RWPE2 (cell line): ENCODE data around the gene ELOA.
"Not testable (repeated sequence)": the region's sequence is repeated elsewhere in the genome, so short reads cannot be mapped to it uniquely, and the experiment has no call there.

ENCODE experiments used
- ATAC-seq: fragments of 200-7000 bp; cut with Tn5 transposase; 3 replicates; pipeline ENCODE4 v1.9.1; 2021; ENCODE audit warnings: low read depth
- DNase-seq: peaks from one replicate; pipeline ENCODE4 v3.0.0-alpha.2; 2020; ENCODE audit warnings: low spot score
- H3K27ac ChIP-seq: fragments of 450-650 bp; 2 replicates; pipeline ENCODE4 v1.5.1; 2017; ENCODE audit warnings: mild to moderate bottlenecking; ENCODE audit not compliant: poor library complexity, severe bottlenecking
- H3K27me3 ChIP-seq: fragments of 250-450 bp; sonication (Bioruptor Pico); 2 replicates; pipeline ENCODE4 v1.5.1; 2021; ENCODE audit warnings: mild to moderate bottlenecking, moderate library complexity; ENCODE audit not compliant: insufficient read depth, poor library complexity, severe bottlenecking
- H3K36me3 ChIP-seq: fragments of 250-450 bp; sonication (Bioruptor Pico); 2 replicates; pipeline ENCODE4 v1.5.1; 2020; ENCODE audit warnings: low read depth, mild to moderate bottlenecking, moderate library complexity
- H3K4me1 ChIP-seq: fragments of 250-450 bp; sonication (Bioruptor Pico); 2 replicates; pipeline ENCODE4 v1.5.1; 2021; ENCODE audit warnings: mild to moderate bottlenecking, moderate library complexity; ENCODE audit not compliant: insufficient read depth, poor library complexity, severe bottlenecking
- H3K4me3 ChIP-seq: fragments of 250-450 bp; sonication (Bioruptor Pico); 2 replicates; pipeline ENCODE4 v1.5.1; 2021; ENCODE audit warnings: mild to moderate bottlenecking, moderate library complexity; ENCODE audit not compliant: severe bottlenecking
- H3K9me3 ChIP-seq: fragments of 250-450 bp; sonication (Bioruptor Pico); 2 replicates; pipeline ENCODE4 v1.5.1; 2021; ENCODE audit warnings: mild to moderate bottlenecking, moderate library complexity; ENCODE audit not compliant: severe bottlenecking
- TF ChIP-seq, protein P1 (sequence below): fragments of 450-650 bp; IDR thresholded peaks from one replicate; pipeline ENCODE4 v1.5.1; 2017; ENCODE audit warnings: mild to moderate bottlenecking, moderate library complexity; ENCODE audit not compliant: poor library complexity, severe bottlenecking

ELOA gene

DNA sequence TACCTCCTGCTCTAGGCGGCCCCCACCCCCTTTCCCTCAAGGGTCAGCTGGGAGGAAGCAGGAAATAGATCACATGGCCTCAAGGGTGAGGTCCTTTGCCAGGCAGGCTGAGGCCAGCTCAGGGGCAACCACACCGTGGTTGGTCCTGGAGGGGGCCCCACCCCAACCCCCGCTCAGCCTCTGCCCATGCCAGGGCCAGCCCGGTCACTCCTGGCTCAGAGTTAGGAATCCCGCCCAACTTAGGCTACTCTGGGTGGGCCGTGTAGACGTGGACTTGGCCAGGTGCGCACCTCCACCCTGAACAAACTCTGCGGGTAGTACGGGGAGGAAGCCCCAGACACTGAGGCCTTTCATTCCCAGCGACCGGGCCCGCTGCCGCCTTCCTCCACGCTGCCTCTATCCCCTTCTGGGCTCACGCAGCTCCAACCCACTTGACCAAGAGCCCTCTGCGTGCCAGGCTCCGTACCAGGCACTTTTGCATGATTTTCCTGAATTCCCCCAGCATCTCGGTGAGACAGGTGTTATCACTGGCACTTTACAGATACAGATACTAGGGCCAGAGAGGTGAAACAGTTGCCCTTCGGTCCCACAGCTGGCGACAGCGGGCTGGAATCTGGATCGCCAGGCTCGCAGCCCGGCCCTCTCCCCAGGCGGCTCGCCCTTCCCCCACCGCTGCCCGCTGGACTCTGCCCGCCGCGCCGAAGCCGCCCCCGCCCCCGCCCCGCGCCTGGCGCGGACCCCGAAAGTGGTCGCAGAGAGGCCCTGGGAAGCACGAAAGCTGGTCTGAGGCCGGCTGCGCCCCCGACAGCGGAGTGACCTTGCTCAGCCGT is 56.5 kb downstream of the ELOA start:
- peaks cover 8% of the 10 kb centered on the region for H3K4me1 ChIP-seq
- H3K4me3 ChIP-seq = peak overlapping the region; percentile 70
- TF ChIP-seq, protein P1, sequence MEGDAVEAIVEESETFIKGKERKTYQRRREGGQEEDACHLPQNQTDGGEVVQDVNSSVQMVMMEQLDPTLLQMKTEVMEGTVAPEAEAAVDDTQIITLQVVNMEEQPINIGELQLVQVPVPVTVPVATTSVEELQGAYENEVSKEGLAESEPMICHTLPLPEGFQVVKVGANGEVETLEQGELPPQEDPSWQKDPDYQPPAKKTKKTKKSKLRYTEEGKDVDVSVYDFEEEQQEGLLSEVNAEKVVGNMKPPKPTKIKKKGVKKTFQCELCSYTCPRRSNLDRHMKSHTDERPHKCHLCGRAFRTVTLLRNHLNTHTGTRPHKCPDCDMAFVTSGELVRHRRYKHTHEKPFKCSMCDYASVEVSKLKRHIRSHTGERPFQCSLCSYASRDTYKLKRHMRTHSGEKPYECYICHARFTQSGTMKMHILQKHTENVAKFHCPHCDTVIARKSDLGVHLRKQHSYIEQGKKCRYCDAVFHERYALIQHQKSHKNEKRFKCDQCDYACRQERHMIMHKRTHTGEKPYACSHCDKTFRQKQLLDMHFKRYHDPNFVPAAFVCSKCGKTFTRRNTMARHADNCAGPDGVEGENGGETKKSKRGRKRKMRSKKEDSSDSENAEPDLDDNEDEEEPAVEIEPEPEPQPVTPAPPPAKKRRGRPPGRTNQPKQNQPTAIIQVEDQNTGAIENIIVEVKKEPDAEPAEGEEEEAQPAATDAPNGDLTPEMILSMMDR = no peak
- no peaks in the 10 kb centered on the region for H3K9me3 ChIP-seq
- H3K27me3 ChIP-seq = no peaks in the 10 kb centered on the region
- ATAC-seq = peak; percentile 81
- peaks cover 37% of the 10 kb centered on the region for H3K36me3 ChIP-seq
- DNase-seq = peak; percentile 97
- H3K27ac ChIP-seq = peak overlapping the region; percentile 94

GRCh38 chr1:23800400-23801337 is 57.4 kb downstream of the ELOA start, which contains the start of gene GALE:
GALE (minus strand) TSS chr1:23800754; CDS start chr1:23799007, 1,747 bp downstream.
- Histone ChIP-seq H3K4me1 (peaks cover 8% of the 10 kb centered on the region), H3K27ac (peak within 1 kb of the TSS; percentile 94), H3K4me3 (peak within 1 kb of the TSS; percentile 70), H3K36me3 (peaks cover 32% of the 10 kb centered on the region), H3K9me3 (no peaks in the 10 kb centered on the region), H3K27me3 (no peaks in the 10 kb centered on the region)
- TF ChIP-seq, protein P1 = no peak
- peak; percentile 63 for ATAC-seq
- DNase-seq = peak; percentile 97

GRCh38 chr1:23801338-23801748 is 58.1 kb downstream of the ELOA start:
- DNase-seq (no peak), ATAC-seq (no peak)
- Histone ChIP-seq H3K36me3 (peaks cover 28% of the 10 kb centered on the region), H3K9me3 (no peaks in the 10 kb centered on the region), H3K4me3 (peak overlapping the region; percentile 70), H3K27ac (peak overlapping the region; percentile 94), H3K4me1 (peaks cover 8% of the 10 kb centered on the region), H3K27me3 (no peaks in the 10 kb centered on the region)
- TF ChIP-seq, protein P1 = no peak

DNA sequence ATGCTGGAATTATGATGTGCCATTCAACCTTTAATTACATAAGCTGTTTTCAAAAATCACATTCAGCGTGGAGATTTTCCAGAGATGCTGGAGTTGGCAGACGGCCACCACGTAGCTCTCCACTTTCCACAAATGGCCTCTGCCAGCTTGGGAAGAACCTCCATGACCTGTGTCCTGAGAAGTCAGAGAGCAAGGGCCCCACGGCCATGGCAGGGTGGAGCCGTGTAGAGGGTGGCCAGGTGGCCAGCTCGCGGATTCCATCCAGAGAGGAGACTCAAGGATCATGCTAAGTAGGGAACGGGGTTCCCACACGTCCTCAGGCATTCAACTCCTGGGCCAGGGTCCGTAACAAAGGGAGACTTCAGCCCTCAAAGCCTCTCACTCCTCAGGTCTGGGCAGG is 58.6 kb downstream of the ELOA start:
- Histone ChIP-seq H3K4me1 (peaks cover 8% of the 10 kb centered on the region), H3K4me3 (no peak overlapping the region), H3K27me3 (no peaks in the 10 kb centered on the region), H3K9me3 (no peaks in the 10 kb centered on the region), H3K36me3 (peaks cover 27% of the 10 kb centered on the region), H3K27ac (no peak overlapping the region)
- ATAC-seq (no peak), DNase-seq (no peak)
- TF ChIP-seq, protein P1 = no peak

GRCh38 chr1:23802809-23803342 is 59.6 kb downstream of the ELOA start:
- H3K9me3 ChIP-seq, H3K4me1 ChIP-seq, H3K4me3 ChIP-seq, H3K27ac ChIP-seq, ATAC-seq, DNase-seq, H3K27me3 ChIP-seq: not testable (repeated sequence)
- peaks cover 19% of the 10 kb centered on the region for H3K36me3 ChIP-seq
